Measurements from ENCODE around the gene MARCHF2. TPM values are rescaled to one million over a fixed set of nuclear protein-coding genes. Genes with fewer than 3 reads are reported as not detected.

MARCHF2 gene
- total and polyA plus RNA-seq, 8 donors: 8.8 to 22.6 (median 11.4) TPM

DNA sequence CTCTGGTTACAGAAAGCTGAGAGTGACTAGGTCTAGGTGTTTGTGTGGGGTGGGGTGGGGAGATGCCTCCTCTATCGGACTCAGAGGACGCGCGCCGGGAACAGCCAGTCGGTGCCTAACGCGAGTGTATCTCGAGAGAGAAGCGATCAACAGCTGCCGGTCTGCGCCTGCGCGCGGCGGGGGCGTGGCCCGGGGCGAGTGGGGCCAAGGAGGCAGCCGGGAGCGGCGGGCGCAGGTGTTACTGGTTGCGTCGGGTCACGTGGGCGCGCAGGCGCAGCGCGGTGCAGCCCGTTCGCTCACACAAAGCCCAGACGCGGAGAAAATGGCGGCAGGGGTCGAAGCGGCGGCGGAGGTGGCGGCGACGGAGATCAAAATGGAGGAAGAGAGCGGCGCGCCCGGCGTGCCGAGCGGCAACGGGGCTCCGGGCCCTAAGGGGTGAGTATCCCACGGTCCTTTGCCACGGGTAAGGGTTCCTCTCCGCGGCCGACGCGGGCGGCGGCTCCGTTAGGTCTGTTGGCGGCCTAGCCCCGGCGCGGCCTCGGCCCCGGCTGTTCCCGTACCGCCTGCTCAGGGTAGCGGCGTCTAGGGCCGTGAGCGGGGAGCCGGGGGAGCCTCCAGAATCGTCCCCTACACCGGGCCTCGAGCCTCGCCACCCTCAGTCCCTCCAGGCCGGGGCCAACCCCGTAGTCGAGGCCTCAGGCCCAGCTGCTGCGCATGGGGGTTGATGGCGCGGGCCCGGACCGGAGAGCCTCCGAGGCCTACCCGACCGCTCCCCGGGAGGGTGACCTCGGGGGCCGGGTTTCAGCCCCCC lies 31.8 kb downstream of the MARCHF2 start, which contains the start of gene HNRNPM:
HNRNPM (plus strand) TSS at position 299 of the 811 bp plus-strand sequence; CDS start at position 323, 24 bp downstream.
- Histone ChIP-seq H3K9me3 (no peaks in the 10 kb centered on the region), H3K27ac (peak within 1 kb of the TSS; percentile 87 to 96 (median 96)), H3K36me3 (no peaks in the 10 kb centered on the region), H3K27me3 (no peaks in the 10 kb centered on the region), H3K4me3 (peak within 1 kb of the TSS; percentile 90 to 99 (median 96)), H3K4me1 (peaks cover 25 to 36% (median 27%) of the 10 kb centered on the region in 3 donors)
- ATAC-seq: peak; percentile 93 to 99 (median 98)
- TF ChIP-seq, protein P1, sequence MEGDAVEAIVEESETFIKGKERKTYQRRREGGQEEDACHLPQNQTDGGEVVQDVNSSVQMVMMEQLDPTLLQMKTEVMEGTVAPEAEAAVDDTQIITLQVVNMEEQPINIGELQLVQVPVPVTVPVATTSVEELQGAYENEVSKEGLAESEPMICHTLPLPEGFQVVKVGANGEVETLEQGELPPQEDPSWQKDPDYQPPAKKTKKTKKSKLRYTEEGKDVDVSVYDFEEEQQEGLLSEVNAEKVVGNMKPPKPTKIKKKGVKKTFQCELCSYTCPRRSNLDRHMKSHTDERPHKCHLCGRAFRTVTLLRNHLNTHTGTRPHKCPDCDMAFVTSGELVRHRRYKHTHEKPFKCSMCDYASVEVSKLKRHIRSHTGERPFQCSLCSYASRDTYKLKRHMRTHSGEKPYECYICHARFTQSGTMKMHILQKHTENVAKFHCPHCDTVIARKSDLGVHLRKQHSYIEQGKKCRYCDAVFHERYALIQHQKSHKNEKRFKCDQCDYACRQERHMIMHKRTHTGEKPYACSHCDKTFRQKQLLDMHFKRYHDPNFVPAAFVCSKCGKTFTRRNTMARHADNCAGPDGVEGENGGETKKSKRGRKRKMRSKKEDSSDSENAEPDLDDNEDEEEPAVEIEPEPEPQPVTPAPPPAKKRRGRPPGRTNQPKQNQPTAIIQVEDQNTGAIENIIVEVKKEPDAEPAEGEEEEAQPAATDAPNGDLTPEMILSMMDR (IDR thresholded peaks at IDR 0.05): no peak
- 0% methylated on average over 61 to 93 of the region's 93 CpGs for WGBS, 2 donors
- DNase-seq: peak; percentile 99 to 100 (median 100)
- FAIRE-seq: no peak
- intact Hi-C loops (cut with DNase I): no loop called here

DNA sequence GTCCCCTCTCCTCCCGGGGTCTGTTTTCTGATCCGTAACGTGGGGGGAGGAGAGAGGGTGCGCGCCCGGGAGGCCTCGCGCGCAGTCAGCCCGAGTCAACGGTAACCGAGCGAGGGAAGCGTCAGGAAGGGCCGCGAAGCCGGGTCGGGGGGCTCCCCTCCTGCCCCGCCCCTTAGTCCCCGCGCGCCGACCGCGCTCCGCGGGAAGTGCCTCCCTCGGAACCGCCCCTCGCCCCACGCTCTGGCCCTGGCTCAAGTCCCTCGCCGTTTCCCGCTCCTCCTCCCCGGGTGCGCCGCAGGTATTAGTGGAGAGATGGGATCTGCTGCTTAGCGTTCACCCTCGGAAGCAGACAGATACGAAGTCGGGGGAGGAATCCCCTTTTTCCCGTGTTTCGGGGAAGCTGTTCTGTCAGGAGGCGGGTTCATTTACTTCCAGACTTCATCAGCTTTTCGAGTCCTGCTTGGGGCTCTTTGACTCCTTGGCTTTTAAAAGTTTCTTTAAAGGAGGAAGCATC lies 32.4 kb downstream of the MARCHF2 start:
- Histone ChIP-seq H3K27ac (peak overlapping the region; percentile 87 to 96 (median 96)), H3K4me1 (peaks cover 31 to 42% (median 33%) of the 10 kb centered on the region in 3 donors), H3K9me3 (no peaks in the 10 kb centered on the region), H3K4me3 (peak overlapping the region; percentile 90 to 99 (median 96)), H3K36me3 (no peaks in the 10 kb centered on the region), H3K27me3 (no peaks in the 10 kb centered on the region)
- intact Hi-C loops (cut with DNase I): no loop called here
- 0 to 1% methylated on average over 34 to 45 of the region's 45 CpGs for WGBS, 2 donors
- FAIRE-seq: no peak
- TF ChIP-seq, protein P1 (IDR thresholded peaks at IDR 0.05): no peak
- peak; percentile 60 to 89 (median 74) for DNase-seq
- ATAC-seq: peak; percentile 59 to 69 (median 60)

DNA sequence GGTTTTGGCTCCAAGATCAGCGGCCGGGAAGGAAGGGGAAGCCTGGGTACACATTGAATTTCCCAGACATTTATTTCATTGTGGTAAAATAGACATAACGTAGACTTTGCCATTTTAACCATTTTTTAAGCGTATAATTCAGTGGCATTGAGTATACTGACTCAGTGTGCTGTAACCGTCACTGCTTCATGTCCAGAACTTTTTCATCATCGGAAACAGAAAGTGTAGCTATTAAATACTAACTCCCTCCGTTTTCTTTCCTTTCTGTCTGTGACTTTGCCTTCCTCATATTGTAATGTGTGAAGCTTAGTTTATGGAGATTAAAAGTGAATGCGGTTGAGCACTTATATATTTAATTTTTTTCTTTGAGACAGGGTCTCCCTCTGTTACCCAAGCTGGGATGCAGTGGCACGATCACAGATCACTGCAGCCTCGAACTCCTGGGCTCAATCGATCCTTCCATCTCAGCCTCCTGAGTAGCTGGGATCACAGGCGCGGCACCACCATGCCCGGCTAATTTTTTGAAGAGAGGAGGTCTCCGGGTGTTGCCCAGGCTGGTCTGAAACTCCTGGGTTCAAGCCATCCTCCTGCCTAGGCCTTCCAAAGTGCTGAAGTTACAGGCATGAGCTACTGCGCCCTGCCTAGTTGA lies 33.1 kb downstream of the MARCHF2 start:
- DNase-seq: peak in 1 of 6 donors; percentile 9
- intact Hi-C loops (cut with DNase I): no loop called here
- ATAC-seq: no peak
- TF ChIP-seq, protein P1 (IDR thresholded peaks at IDR 0.05): no peak
- Histone ChIP-seq H3K36me3 (no peaks in the 10 kb centered on the region), H3K27me3 (no peaks in the 10 kb centered on the region), H3K27ac (peak overlapping the region in 3 of 4 donors; percentile 87 to 96 (median 95)), H3K9me3 (no peaks in the 10 kb centered on the region), H3K4me1 (peaks cover 33 to 43% (median 36%) of the 10 kb centered on the region in 3 donors), H3K4me3 (peak overlapping the region; percentile 90 to 99 (median 96))
- WGBS, 2 donors: 11 to 17% methylated on average over 16 of the region's 16 CpGs
- FAIRE-seq: no peak

DNA sequence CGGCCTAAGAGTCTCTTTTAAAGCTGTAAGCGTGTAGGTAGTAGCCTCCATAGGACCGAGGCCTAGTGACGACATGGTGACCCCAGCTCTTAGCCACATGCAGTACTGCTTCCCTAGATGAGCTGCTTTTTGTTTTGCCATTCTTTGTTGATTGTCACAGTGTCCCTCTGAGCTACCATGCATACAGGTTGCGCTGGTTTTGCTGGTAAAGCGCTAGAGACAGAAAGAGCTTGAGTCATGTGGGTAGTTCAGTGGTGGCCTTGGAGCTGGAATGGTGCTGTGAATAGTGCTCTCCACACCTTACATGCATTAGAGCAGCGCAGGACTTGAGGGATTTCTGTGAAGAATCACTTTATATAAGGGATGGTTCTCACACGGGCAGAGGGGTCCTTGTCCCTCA lies 36.7 kb downstream of the MARCHF2 start:
- Histone ChIP-seq H3K4me1 (peaks cover 48 to 69% (median 64%) of the 10 kb centered on the region in 3 donors), H3K36me3 (no peaks in the 10 kb centered on the region), H3K27ac (no peak overlapping the region), H3K27me3 (no peaks in the 10 kb centered on the region), H3K4me3 (no peak overlapping the region), H3K9me3 (no peaks in the 10 kb centered on the region)
- intact Hi-C loops (cut with DNase I): no loop called here
- TF ChIP-seq, protein P1 (IDR thresholded peaks at IDR 0.05): no peak
- no peak for FAIRE-seq
- 35 to 39% methylated on average over 7 of the region's 8 CpGs for WGBS, 2 donors
- peak in 1 of 6 donors; percentile 43 for DNase-seq
- ATAC-seq: peak; percentile 23 to 61 (median 35)
